Measurements from ENCODE around the gene CARD10. TPM values are rescaled to one million over a fixed set of nuclear protein-coding genes. Genes with fewer than 3 reads are reported as not detected.

CARD10 gene
- total RNA-seq, 1 donor from 2014 or later, result 9.0 TPM

DNA sequence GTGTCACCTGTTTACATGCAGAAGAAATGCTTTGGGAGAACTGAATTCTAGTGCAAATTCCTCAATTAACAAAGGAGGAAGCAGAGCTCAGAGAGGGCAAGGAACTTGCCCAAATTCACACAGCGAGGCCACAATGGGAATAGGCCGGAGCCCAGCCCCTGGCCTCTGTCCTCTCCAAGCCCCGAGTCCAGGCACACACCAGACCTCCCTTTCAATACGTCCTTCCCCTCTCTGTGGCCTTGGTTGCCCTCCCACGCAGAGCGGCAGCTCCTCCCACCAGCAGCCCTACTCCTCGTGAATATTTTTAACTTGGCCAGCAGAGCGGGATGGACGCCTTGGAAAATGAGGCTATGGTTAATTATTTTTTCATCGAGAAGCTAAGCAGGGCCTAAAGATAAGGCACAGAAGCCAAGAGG is 1.6 kb upstream of the CARD10 start:
- intact Hi-C loops (cut with micrococcal nuclease), result no loop called here
- peaks cover 72% of the 10 kb centered on the region for H3K27me3 ChIP-seq (ENCODE audit: low read depth)
- H3K36me3 ChIP-seq, result peaks cover 2% of the 10 kb centered on the region
- TF ChIP-seq, protein P1, sequence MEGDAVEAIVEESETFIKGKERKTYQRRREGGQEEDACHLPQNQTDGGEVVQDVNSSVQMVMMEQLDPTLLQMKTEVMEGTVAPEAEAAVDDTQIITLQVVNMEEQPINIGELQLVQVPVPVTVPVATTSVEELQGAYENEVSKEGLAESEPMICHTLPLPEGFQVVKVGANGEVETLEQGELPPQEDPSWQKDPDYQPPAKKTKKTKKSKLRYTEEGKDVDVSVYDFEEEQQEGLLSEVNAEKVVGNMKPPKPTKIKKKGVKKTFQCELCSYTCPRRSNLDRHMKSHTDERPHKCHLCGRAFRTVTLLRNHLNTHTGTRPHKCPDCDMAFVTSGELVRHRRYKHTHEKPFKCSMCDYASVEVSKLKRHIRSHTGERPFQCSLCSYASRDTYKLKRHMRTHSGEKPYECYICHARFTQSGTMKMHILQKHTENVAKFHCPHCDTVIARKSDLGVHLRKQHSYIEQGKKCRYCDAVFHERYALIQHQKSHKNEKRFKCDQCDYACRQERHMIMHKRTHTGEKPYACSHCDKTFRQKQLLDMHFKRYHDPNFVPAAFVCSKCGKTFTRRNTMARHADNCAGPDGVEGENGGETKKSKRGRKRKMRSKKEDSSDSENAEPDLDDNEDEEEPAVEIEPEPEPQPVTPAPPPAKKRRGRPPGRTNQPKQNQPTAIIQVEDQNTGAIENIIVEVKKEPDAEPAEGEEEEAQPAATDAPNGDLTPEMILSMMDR (IDR thresholded peaks at IDR 0.05; ENCODE audit: borderline replicate concordance), result no peak
- H3K27ac ChIP-seq (replicated peaks), result peak overlapping the region; percentile 92
- peaks cover 45% of the 10 kb centered on the region for H3K4me1 ChIP-seq
- no peak for DNase-seq
- H3K4me3 ChIP-seq, result no peak overlapping the region
- H3K9me3 ChIP-seq (replicated peaks), result peaks cover 5% of the 10 kb centered on the region

DNA sequence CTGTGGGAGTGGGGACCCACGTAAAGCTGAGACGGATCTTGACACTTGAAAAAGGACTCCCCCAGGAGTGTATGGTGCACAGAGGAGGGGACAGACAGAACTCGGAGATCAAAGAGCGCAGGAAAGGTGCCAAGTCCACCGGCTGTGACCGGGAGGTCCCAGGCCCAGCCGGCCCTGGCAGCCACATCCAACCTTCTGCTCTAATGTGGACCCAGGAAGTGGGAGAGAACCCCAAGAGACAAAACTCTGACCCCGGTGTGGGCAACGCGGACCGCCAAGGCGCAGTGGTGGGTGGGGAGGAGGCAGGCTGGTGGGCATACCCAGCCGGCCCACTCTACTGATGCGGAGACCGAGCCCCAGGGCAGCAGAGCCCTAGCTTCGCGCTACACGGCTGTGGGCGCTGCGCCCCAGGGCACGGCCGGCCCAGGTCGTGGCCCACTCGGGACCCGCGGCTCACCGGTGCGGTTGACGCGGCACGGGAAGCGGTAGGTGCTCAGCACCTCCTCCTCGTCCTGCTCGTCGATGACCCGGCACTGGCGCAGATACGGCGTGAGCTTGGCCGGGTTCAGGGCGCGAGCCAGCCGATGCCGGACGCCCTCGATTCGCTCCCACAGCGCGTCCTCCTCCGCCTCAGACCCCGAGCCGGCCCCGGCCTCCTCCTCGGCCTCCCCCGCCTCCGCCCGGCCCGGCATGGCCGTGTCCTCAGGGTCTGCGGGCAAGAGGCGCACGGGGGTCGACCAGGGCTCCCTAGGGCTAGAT is 527 bp downstream of the CARD10 start:
- Histone ChIP-seq H3K27me3 (ENCODE audit: low read depth) (peaks cover 58% of the 10 kb centered on the region), H3K36me3 (peaks cover 13% of the 10 kb centered on the region), H3K4me1 (peaks cover 39% of the 10 kb centered on the region), H3K4me3 (peak overlapping the region; percentile 77), H3K9me3 (replicated peaks) (peaks cover 5% of the 10 kb centered on the region), H3K27ac (replicated peaks) (peak overlapping the region; percentile 92)
- intact Hi-C loops (cut with micrococcal nuclease), result no loop called here
- no peak for DNase-seq
- TF ChIP-seq, protein P1 (IDR thresholded peaks at IDR 0.05; ENCODE audit: borderline replicate concordance), result no peak

DNA sequence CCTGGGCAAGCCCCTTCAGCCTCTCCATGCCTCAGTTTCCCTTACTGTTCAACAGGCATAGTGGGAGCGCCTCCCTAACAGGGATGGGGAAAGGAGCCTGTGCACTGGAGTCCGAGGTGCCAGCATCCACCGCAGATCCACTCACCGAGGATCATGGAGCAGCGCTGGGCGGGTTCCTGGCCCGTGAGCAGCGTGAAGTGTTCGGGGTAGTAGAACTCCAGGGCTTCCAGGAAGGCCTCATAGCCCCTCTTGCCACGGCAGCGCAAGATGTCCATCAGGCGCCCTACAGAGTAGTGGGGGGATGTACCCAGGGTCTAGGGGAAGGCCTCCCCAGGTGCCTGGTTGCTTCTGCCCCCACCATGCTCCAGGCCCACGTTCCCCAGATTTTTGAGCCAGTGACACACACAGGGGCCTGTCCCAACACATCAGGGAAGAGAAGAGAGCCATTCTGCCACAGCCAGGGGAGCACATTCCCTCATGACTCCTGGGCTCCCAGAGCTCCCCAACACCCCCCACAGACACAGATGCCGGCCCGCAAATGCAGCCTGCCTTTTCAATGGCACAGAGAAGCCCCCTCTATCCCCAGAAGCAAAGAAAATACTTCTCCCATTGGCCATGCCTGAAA is 1.3 kb downstream of the CARD10 start:
- no peak for DNase-seq
- TF ChIP-seq, protein P1 (IDR thresholded peaks at IDR 0.05; ENCODE audit: borderline replicate concordance), result no peak
- peak overlapping the region; percentile 92 for H3K27ac ChIP-seq (replicated peaks)
- peaks cover 13% of the 10 kb centered on the region for H3K36me3 ChIP-seq
- H3K4me3 ChIP-seq, result peak overlapping the region; percentile 77
- peaks cover 46% of the 10 kb centered on the region for H3K4me1 ChIP-seq
- H3K27me3 ChIP-seq (ENCODE audit: low read depth), result peaks cover 51% of the 10 kb centered on the region
- intact Hi-C loops (cut with micrococcal nuclease), result no loop called here
- H3K9me3 ChIP-seq (replicated peaks), result peaks cover 5% of the 10 kb centered on the region

DNA sequence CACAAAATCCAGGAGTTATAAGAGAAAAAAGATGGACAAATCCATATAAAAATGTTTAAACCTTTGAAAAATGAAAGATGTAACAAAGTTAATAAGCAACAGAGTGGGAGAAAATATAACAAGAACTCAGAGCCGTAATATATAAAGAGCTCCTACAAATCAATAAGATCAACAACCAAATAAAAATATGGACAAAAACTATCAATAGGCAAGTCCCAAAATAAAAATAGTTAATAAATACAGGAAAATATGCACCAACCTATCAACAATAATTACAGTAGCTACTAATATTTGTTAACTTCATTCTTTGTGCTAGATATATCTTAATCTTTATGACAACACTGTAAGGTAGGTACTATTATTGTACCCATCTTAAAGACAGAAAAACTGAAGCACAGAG is 2.8 kb downstream of the CARD10 start:
- Histone ChIP-seq H3K9me3 (replicated peaks) (peaks cover 5% of the 10 kb centered on the region), H3K4me1 (peaks cover 58% of the 10 kb centered on the region), H3K27ac (replicated peaks) (peak overlapping the region; percentile 92), H3K27me3 (ENCODE audit: low read depth) (peaks cover 43% of the 10 kb centered on the region), H3K36me3 (peaks cover 13% of the 10 kb centered on the region), H3K4me3 (no peak overlapping the region)
- no peak for DNase-seq
- intact Hi-C loops (cut with micrococcal nuclease), result no loop called here
- TF ChIP-seq, protein P1 (IDR thresholded peaks at IDR 0.05; ENCODE audit: borderline replicate concordance), result no peak

DNA sequence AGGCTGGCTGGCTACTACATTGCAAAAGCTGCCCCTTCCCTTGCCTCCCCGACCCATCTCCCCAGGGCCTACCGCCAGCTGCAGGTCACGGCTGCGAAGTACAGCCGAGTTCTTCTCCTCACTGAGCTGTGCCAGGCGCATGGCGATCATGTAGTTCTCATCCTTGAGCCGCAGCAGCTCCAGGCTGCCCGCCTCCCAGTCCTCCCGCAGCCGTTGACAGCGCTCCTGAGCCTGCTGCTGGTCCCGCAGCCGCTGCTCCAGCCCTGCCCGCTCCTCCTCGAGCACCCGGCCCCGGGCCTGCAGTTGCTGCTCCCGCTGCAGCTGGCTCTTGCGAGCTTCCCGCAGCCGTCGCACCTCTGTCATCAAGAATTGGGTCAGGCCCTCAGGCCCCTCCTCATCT is 3.3 kb downstream of the CARD10 start:
- DNase-seq, result no peak
- intact Hi-C loops (cut with micrococcal nuclease), result no loop called here

More for the DNA sequence above, 3.3 kb downstream of the CARD10 start:
- Histone ChIP-seq H3K9me3 (replicated peaks) (peaks cover 5% of the 10 kb centered on the region), H3K27me3 (ENCODE audit: low read depth) (peaks cover 38% of the 10 kb centered on the region), H3K4me1 (peaks cover 55% of the 10 kb centered on the region), H3K27ac (replicated peaks) (no peak overlapping the region), H3K4me3 (no peak overlapping the region), H3K36me3 (peaks cover 13% of the 10 kb centered on the region)
- TF ChIP-seq, protein P1 (IDR thresholded peaks at IDR 0.05; ENCODE audit: borderline replicate concordance), result no peak

Data from left ventricle myocardium inferior (tissue), 1 donor.